ENCODE measurements around the gene ZNF608. TPM values are rescaled to one million over a fixed set of nuclear protein-coding genes. Genes with fewer than 3 reads are reported as not detected.

Gene ZNF608
- total and polyA plus RNA-seq, 9 of the 15 experiments (the other 6 are each of a cell fraction or from before 2014, with no cell fraction given): 0.38 to 1.5 (median 1.00) TPM

DNA sequence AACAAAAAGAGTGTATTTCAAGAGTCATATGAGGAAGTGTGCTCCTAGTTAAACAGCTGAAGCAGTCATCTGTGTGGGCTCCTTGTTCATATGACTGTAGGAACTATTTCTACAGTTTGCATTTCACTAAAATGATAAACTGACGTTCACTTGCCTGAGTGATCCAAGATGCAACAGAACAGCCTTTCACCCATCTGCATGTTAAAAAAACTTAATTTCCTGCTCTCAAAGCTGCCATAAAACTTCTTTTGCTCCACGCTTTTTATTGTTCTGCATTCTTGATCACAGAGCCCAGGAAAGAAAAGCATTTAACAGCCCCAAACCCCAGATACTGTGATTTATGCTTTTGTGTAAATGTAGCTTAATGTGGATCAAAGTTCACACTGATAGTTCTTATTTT lies 43.9 kb downstream of the ZNF608 start:
- DNase-seq (ENCODE audit: extremely low read depth in 1 of 4, low spot score in 3 of 4) (no peak), FAIRE-seq (no peak), ATAC-seq (no peak)
- H3K9me1 ChIP-seq (ENCODE audit: control insufficient read depth, insufficient read depth, low read length): no peaks in the 10 kb centered on the region
- no TSS peak for BruUV-seq (replicated peaks)
- no peaks in the 10 kb centered on the region for H3K79me2 ChIP-seq (ENCODE audit: control insufficient read depth, insufficient read depth, low read length)
- H3K4me3 ChIP-seq: no peak overlapping the region
- ChIA-PET POLR2A (interaction anchor here (0.7 kb wide), 1 partner anchor 10 kb away, joined by 3 read pairs; no protein-coding TSS in a partner anchor), CTCF (ENCODE audit: low intra/inter-chr PET ratio) (no interaction called here)
- in situ Hi-C loops (cut with MboI) (no loop called here), intact Hi-C loops (cut with micrococcal nuclease) (no loop called here)
- no peaks in the 10 kb centered on the region; a peak in 3 of 5 replicates for H3K4me1 ChIP-seq (replicated peaks in 1 of 2; ENCODE audit: control insufficient read depth in 2 of 2, insufficient read depth in 2 of 2, low read length in 2 of 2)
- H3K9me3 ChIP-seq (replicated peaks; ENCODE audit: control insufficient read depth, insufficient read depth, low read depth, low read length): no peaks in the 10 kb centered on the region
- WGBS (ENCODE audit: insufficient coverage, low coverage, missing lambda C conversion rate): 35% methylated on average over 2 of the region's 2 CpGs
- no peak overlapping the region for H3K27ac ChIP-seq (ENCODE audit: extremely low read depth, low read depth, low read length)
- no peak overlapping the region for H3K4me2 ChIP-seq (ENCODE audit: insufficient read depth, low read length)
- H3K36me3 ChIP-seq (ENCODE audit: control insufficient read depth, insufficient read depth, low read length): no peaks in the 10 kb centered on the region
- H3K27me3 ChIP-seq (ENCODE audit: control insufficient read depth in 2 of 2, insufficient read depth in 2 of 2, low read length in 2 of 2): no peaks in the 10 kb centered on the region
- H4K20me1 ChIP-seq (replicated peaks; ENCODE audit: control insufficient read depth, insufficient read depth, low read length): no peaks in the 10 kb centered on the region
- H3K9ac ChIP-seq (ENCODE audit: insufficient read depth in 1 of 2, low read depth in 2 of 2, low read length in 2 of 2): no peak overlapping the region
- no peak for TF ChIP-seq PHF21A (IDR thresholded peaks at IDR 0.05; ENCODE audit: borderline replicate concordance, low read depth)
- TF ChIP-seq, protein P1, sequence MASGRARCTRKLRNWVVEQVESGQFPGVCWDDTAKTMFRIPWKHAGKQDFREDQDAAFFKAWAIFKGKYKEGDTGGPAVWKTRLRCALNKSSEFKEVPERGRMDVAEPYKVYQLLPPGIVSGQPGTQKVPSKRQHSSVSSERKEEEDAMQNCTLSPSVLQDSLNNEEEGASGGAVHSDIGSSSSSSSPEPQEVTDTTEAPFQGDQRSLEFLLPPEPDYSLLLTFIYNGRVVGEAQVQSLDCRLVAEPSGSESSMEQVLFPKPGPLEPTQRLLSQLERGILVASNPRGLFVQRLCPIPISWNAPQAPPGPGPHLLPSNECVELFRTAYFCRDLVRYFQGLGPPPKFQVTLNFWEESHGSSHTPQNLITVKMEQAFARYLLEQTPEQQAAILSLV (tag; IDR thresholded peaks at IDR 0.05): no peak
- no peak for TF ChIP-seq SETDB1 (IDR thresholded peaks at IDR 0.05; ENCODE audit: low read length)
- no peak for TF ChIP-seq MCM3 (IDR thresholded peaks at IDR 0.05)
- no peak for TF ChIP-seq ZNF561 (CRISPR knock-in tag; conservative IDR thresholded peaks at IDR 0.05)
- no peak for TF ChIP-seq ZNF133 (CRISPR knock-in tag; IDR thresholded peaks at IDR 0.05)
- no peak for TF ChIP-seq ZC3H11A (IDR thresholded peaks at IDR 0.05; ENCODE audit: low read depth, low read length)
- no peak for TF ChIP-seq MEF2D (tag; conservative IDR thresholded peaks at IDR 0.05; ENCODE audit: low read depth)
- TF ChIP-seq, protein P2, sequence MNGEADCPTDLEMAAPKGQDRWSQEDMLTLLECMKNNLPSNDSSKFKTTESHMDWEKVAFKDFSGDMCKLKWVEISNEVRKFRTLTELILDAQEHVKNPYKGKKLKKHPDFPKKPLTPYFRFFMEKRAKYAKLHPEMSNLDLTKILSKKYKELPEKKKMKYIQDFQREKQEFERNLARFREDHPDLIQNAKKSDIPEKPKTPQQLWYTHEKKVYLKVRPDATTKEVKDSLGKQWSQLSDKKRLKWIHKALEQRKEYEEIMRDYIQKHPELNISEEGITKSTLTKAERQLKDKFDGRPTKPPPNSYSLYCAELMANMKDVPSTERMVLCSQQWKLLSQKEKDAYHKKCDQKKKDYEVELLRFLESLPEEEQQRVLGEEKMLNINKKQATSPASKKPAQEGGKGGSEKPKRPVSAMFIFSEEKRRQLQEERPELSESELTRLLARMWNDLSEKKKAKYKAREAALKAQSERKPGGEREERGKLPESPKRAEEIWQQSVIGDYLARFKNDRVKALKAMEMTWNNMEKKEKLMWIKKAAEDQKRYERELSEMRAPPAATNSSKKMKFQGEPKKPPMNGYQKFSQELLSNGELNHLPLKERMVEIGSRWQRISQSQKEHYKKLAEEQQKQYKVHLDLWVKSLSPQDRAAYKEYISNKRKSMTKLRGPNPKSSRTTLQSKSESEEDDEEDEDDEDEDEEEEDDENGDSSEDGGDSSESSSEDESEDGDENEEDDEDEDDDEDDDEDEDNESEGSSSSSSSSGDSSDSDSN (IDR thresholded peaks at IDR 0.05; ENCODE audit: borderline replicate concordance in 1 of 2, low read depth in 2 of 2, low read length in 2 of 2): no peak
- TF ChIP-seq, protein P3, sequence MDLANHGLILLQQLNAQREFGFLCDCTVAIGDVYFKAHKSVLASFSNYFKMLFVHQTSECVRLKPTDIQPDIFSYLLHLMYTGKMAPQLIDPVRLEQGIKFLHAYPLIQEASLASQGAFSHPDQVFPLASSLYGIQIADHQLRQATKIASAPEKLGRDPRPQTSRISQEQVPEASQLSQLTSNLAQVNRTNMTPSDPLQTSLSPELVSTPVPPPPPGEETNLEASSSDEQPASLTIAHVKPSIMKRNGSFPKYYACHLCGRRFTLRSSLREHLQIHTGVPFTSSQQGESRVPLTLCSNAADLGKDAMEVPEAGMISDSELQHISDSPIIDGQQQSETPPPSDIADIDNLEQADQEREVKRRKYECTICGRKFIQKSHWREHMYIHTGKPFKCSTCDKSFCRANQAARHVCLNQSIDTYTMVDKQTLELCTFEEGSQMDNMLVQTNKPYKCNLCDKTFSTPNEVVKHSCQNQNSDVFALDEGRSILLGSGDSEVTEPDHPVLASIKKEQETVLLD (IDR thresholded peaks at IDR 0.05): no peak
- no peak overlapping the region for H2AFZ ChIP-seq (ENCODE audit: low read depth, low read length)
